Dendritic cell treated with granulocyte-macrophage colony-stimulating factor and Interleukin-4, amounts not matched to agents 40 ng/mL and 50 ng/mL, for 4 days (primary cell): ENCODE data around the gene LMOD3.

Experiments used
- H3K27ac Mint-ChIP-seq: one replicate; pipeline ENCODE4 v1.8.0; 2022; ENCODE audit warnings: mild to moderate bottlenecking, mixed read lengths
- H3K27me3 Mint-ChIP-seq: one replicate; pipeline ENCODE4 v1.8.0; 2022; ENCODE audit warnings: mild to moderate bottlenecking, mixed read lengths
- H3K36me3 Mint-ChIP-seq: one replicate; pipeline ENCODE4 v1.8.0; 2022; ENCODE audit warnings: low read depth, mixed read lengths
- H3K4me1 Mint-ChIP-seq: one replicate; pipeline ENCODE4 v1.8.0; 2022; ENCODE audit warnings: low read depth, mixed read lengths
- H3K4me3 Mint-ChIP-seq: one replicate; pipeline ENCODE4 v1.8.0; 2022; ENCODE audit warnings: mild to moderate bottlenecking, moderate library complexity, mixed read lengths
- H3K9me3 Mint-ChIP-seq: one replicate; pipeline ENCODE4 v1.8.0; 2022; ENCODE audit warnings: mixed read lengths
- intact Hi-C: fragments of 100-400 bp; cut with micrococcal nuclease; formaldehyde crosslinking; loops from one replicate; pipeline ENCODE4 v1.15.0; 2022

The LMOD3 gene

DNA sequence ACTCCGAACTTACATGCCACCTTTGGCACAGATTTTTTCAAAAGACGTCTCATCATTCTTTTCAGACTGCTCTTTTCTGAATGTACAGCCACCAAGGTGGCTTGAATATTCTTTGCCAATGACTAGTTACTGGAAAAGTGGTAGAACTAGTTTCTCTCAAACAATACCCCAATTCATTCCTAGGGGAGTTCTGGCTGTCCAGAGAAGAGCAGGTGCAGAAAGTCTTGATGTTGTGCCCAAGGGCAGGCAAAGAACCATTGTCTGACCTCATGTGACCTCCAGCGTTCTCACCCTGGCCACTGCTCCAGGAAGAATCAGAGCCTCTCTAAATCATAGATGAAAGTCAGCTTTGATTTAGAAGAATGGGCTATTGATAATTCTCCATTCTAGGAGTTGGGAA, 5.5 kb downstream of the LMOD3 start:
- Mint-ChIP-seq H3K9me3 (no peaks in the 10 kb centered on the region), H3K4me1 (no peaks in the 10 kb centered on the region), H3K4me3 (no peak overlapping the region), H3K27me3 (no peaks in the 10 kb centered on the region), H3K27ac (no peak overlapping the region), H3K36me3 (no peaks in the 10 kb centered on the region)
- intact Hi-C loops = no loop called here

DNA sequence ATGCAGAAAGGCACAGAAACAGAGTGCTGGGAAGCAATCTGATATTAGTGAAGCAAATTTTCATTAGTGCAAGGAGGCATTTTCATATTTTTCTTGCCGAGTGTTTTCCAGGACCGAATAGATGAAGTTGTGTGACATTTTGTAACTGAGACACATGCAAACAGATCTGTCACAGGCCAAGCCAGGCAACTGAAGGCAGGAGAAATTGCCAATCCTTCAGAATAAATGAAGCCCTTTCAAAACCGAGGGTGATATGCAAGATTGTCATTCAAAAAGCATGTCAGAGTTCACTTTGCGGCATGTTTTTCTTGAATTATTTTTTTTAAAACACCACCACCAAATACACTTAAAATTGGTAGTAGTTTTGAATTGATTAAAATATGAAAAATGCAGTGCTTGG, 6.2 kb downstream of the LMOD3 start:
- H3K27me3 Mint-ChIP-seq = no peaks in the 10 kb centered on the region

DNA sequence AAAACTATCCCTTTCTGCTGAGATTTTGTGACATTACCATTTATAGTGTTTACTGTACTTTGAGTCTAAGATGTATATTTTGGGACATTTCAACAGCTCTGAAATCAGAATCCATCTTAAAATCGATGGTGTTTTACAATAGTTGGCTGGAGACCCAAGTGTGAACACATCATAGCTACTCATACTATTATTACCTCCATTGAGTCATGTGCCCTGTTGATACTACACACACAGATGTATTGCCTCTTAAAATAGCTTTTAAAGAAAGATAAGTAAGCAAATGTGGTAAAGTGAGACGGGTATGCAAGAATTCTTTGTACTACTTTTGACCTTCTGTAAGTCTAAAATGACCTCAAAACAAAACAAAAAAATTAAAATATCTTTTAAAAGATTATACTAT, 6.7 kb downstream of the LMOD3 start:
- Mint-ChIP-seq H3K9me3 (no peaks in the 10 kb centered on the region), H3K27me3 (no peaks in the 10 kb centered on the region), H3K4me1 (no peaks in the 10 kb centered on the region), H3K27ac (no peak overlapping the region), H3K36me3 (no peaks in the 10 kb centered on the region), H3K4me3 (no peak overlapping the region)
- intact Hi-C loops = no loop called here

More for the DNA sequence above, 6.2 kb downstream of the LMOD3 start:
- Mint-ChIP-seq H3K36me3 (no peaks in the 10 kb centered on the region), H3K4me3 (no peak overlapping the region), H3K4me1 (no peaks in the 10 kb centered on the region), H3K9me3 (no peaks in the 10 kb centered on the region), H3K27ac (no peak overlapping the region)
- intact Hi-C loops = no loop called here

DNA sequence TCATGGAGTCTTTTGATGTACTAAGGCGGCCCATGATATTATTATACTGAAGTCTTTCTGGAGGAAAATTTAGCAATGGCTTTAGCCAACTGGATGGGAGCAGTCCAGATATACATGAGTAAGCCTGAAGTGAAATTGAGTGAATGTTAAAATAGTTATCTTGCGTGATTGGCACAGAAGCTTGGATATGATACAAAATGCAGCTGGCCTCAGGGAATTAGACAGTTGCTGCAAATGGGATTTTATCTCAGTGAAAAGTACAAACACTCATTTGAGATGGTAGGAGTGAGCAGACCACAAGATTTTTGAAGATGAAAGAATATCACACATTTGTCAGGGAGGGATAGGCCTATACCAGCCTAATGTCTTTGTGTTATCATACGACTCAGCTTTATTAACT, 8.9 kb downstream of the LMOD3 start:
- H3K27ac Mint-ChIP-seq = no peak overlapping the region
- intact Hi-C loops = no loop called here
- H3K9me3 Mint-ChIP-seq = no peaks in the 10 kb centered on the region
- no peak overlapping the region for H3K4me3 Mint-ChIP-seq
- H3K27me3 Mint-ChIP-seq = no peaks in the 10 kb centered on the region
- peaks cover 5% of the 10 kb centered on the region for H3K4me1 Mint-ChIP-seq
- H3K36me3 Mint-ChIP-seq = no peaks in the 10 kb centered on the region

DNA sequence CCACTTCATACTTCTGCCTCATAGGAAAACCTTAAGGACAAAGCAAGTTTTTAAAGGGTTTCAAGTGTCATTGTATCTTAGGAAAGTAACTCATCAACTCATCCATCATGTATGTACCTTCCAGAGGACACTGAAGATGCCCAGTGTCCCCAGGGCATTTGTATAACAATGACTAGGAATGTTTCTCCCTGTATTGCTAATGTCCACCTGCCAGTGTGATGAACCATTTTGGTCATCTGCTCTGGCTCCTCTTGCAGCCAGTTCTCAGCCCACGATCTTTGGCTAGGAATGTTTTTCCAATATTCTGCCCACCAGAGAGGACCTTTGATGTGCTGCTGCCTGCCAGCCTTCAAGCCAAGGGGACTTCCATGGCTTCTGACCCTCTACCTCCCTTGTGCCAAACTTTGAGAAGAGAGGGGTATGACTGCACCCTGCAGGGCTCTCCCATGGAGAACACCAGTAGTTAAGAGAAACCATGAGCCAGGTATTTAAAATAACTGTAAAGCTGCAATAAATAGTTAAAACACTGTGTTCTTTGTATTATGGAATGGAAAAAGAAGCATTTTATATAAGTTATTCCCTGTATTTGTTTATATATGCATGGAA, 11.4 kb downstream of the LMOD3 start:
- Mint-ChIP-seq H3K27ac (no peak overlapping the region), H3K9me3 (no peaks in the 10 kb centered on the region), H3K27me3 (no peaks in the 10 kb centered on the region), H3K36me3 (peaks cover 11% of the 10 kb centered on the region), H3K4me1 (peaks cover 14% of the 10 kb centered on the region), H3K4me3 (no peak overlapping the region)
- intact Hi-C loops = no loop called here

DNA sequence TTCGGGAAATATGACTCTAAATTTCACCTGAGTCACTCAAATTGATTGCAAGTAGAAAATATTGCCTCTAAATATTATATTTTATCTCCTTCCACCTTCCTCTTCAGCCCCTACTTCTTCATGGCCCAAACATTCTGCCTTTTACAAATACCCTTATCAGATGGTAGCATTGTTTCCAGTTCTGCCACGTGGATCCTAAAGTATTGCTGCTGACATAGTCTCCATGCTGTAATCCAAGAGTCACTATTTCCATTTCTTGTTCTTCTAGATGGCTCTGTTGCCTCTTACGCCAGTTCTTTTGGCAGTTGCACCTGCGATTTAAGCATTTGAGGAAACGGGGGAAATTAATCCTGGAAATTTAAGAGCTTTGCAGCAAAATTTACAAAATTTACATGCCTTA, 13.6 kb downstream of the LMOD3 start:
- Mint-ChIP-seq H3K4me3 (no peak overlapping the region), H3K36me3 (peaks cover 34% of the 10 kb centered on the region), H3K27me3 (no peaks in the 10 kb centered on the region), H3K4me1 (peaks cover 21% of the 10 kb centered on the region), H3K9me3 (no peaks in the 10 kb centered on the region), H3K27ac (peak overlapping the region; percentile 11)
- intact Hi-C loops = no loop called here

DNA sequence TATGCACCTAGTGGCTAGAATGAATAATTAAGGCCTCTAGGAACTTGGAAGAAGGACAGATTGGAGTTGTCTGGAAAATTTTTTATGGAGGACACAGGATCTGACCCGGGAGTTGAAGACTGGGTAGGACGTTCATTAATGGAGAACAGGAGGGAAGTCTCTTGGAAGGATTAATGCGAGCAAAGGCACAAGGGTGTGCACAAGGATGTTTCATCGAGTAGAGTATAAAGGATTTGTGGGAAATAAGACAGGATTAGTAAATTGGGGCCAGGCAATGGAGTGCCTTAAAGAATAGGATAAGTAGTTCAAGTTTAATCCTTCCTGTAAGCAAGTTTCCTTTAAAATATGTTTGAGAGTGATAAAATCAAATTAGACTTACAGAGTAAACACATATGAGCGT, 14.6 kb downstream of the LMOD3 start:
- Mint-ChIP-seq H3K27me3 (no peaks in the 10 kb centered on the region), H3K4me3 (no peak overlapping the region), H3K27ac (peak overlapping the region; percentile 11), H3K36me3 (peaks cover 43% of the 10 kb centered on the region), H3K9me3 (no peaks in the 10 kb centered on the region), H3K4me1 (peaks cover 26% of the 10 kb centered on the region)
- intact Hi-C loops = no loop called here

DNA sequence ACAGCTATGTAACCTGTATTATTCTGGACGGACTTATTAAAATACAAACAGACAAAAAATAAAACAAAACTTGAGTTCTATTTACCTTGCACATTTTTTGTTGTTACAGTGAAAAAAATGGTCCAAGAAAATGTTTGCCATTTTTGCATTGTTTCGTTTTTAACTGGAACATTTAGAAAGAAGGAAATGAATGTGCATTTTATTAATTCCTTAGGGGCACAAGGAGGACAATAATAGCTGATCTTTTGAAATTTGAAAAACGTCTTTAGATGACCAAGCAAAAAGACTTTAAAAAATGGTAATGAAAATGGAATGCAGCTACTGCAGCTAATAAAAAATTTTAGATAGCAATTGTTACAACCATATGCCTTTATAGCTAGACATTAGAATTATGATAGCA, 17.1 kb downstream of the LMOD3 start:
- H3K9me3 Mint-ChIP-seq = no peaks in the 10 kb centered on the region
- H3K36me3 Mint-ChIP-seq = peaks cover 64% of the 10 kb centered on the region
- intact Hi-C loops = no loop called here
- H3K27me3 Mint-ChIP-seq = no peaks in the 10 kb centered on the region
- peaks cover 34% of the 10 kb centered on the region for H3K4me1 Mint-ChIP-seq
- no peak overlapping the region for H3K27ac Mint-ChIP-seq
- no peak overlapping the region for H3K4me3 Mint-ChIP-seq

DNA sequence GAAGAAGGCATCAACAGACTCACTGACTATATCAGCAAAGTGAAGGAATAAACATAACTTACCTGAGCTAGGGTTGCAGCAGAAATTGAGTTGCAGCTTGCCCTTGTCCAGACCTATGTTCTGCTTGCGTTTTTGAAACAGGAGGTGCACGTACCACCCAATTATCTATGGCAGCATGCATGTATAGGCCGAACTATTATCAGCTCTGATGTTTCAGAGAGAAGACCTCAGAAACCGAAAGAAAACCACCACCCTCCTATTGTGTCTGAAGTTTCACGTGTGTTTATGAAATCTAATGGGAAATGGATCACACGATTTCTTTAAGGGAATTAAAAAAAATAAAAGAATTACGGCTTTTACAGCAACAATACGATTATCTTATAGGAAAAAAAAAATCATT, 17.8 kb downstream of the LMOD3 start:
- Mint-ChIP-seq H3K27me3 (no peaks in the 10 kb centered on the region), H3K4me1 (peaks cover 39% of the 10 kb centered on the region), H3K36me3 (peaks cover 72% of the 10 kb centered on the region), H3K9me3 (no peaks in the 10 kb centered on the region), H3K27ac (peak overlapping the region; percentile 62), H3K4me3 (no peak overlapping the region)
- intact Hi-C loops = no loop called here

DNA sequence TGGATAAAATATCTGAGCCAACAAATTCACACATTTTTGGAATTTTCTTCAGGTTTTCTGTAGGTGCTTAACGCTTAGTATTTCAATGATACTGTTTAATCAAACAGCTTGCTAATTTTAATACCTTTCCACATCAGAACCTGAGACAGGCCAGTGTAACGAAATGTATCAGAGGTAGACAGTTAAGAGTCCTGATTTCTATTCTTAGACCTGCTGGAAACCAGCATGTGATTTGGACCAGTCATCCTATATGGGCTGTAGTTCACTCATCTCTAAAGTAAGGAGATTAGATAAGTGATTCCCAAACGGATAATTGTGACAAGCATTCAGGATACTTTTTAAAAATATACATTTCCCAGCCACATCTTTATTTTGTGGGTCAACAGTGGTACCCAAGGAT, 19.3 kb downstream of the LMOD3 start:
- Mint-ChIP-seq H3K27me3 (no peaks in the 10 kb centered on the region), H3K36me3 (peaks cover 85% of the 10 kb centered on the region), H3K27ac (peak overlapping the region; percentile 62), H3K9me3 (no peaks in the 10 kb centered on the region), H3K4me3 (no peak overlapping the region), H3K4me1 (peaks cover 34% of the 10 kb centered on the region)
- intact Hi-C loops = no loop called here

DNA sequence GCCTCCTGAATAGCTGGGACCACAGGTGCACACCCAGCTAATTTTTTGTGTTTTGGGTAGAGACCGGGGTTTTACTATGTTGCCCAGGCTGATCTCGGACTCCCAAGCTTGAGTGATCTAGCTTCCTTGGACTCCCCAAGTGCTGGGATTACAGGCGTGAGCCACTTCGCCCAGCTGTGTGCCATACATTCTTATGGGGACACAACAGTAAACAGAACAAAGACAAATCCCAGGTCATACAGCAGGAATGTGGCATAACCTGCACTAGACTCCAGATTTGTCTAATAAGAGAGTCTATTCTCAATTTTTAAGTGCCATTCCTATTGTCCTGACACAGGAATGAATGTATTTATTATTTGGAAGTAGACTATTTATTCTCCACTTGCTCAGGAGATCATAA, 20.0 kb downstream of the LMOD3 start:
- H3K9me3 Mint-ChIP-seq = no peaks in the 10 kb centered on the region
- no peaks in the 10 kb centered on the region for H3K27me3 Mint-ChIP-seq
- peaks cover 34% of the 10 kb centered on the region for H3K4me1 Mint-ChIP-seq
- H3K27ac Mint-ChIP-seq = peak overlapping the region; percentile 62
- intact Hi-C loops = no loop called here
- H3K4me3 Mint-ChIP-seq = no peak overlapping the region
- H3K36me3 Mint-ChIP-seq = peaks cover 86% of the 10 kb centered on the region

DNA sequence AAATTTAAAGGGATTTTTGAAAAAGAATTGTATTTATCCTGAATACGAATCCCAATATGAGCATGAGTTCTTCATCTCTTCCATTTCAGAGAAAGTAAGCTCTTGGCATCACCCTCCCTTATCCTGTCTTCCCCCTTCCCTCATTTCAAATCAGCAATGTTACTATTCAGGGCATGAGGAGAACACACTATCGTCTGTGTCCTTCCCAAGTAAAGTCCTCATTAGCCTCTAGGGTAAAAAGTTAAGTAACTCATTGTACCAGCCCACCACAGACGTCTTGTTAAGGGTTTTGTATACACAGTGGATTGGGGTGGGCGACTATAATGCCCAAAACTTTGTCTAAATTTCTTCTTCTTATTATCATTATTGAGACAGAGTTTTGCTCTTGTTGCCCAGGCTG, 22.8 kb downstream of the LMOD3 start:
- no peaks in the 10 kb centered on the region for H3K9me3 Mint-ChIP-seq
- H3K27me3 Mint-ChIP-seq = no peaks in the 10 kb centered on the region
- H3K4me1 Mint-ChIP-seq = peaks cover 54% of the 10 kb centered on the region
- peaks cover 94% of the 10 kb centered on the region for H3K36me3 Mint-ChIP-seq
- no peak overlapping the region for H3K4me3 Mint-ChIP-seq
- no peak overlapping the region for H3K27ac Mint-ChIP-seq
- intact Hi-C loops = no loop called here

DNA sequence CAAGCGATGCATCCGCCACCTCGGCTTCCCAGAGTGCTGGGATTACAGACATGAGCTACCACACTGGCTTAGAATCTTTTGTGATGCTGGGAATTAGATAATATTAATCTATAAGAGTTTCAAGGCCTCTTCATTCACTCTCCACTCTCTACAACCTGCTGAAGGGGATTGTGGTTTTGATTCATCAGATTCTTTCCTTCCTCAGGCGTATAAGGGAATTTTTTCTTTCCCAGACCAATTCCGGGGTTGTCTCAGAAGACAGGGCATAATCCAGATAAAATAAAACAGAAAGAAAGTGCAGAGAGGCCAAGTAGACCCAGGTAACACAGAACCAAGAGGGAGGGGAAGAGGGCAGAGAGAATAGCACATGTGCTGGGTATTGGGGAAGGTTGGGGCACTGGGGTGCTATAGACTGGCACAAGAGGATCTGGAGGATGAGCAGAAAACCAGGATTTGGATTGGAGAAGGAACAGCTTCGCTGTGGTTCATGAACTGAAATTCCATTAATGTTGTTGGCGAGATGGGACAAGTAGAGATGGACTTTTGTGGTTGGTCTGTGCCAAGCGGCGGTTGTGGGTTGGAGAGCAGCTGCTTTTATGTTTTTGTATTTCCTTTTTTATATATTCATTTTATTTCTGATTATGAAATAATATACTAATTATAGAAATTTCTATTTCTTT, 24.8 kb downstream of the LMOD3 start:
- peak overlapping the region; percentile 42 for H3K4me3 Mint-ChIP-seq
- H3K27ac Mint-ChIP-seq = peak overlapping the region; percentile 38
- peaks cover 56% of the 10 kb centered on the region for H3K4me1 Mint-ChIP-seq
- intact Hi-C loops = no loop called here
- no peaks in the 10 kb centered on the region for H3K9me3 Mint-ChIP-seq
- H3K36me3 Mint-ChIP-seq = peaks cover 91% of the 10 kb centered on the region
- H3K27me3 Mint-ChIP-seq = no peaks in the 10 kb centered on the region

DNA sequence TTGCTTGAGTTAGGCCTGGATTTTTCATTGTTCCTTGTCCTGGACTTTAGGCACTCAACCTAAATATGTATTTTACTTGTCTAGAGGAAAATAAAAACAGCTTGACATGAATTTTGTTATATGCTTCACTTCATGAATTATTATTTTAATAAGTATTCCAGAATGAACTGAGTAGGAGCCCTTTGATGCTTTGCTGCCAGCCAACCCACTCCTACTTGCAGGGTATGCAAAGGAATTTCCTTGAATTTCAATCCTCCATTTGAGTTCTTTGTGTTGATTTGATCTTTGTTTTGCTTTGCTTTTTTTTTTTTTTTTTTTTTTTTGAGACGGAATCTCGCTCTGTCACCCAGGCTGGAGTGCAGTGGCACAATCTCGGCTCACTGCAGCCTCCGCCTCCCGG, 26.1 kb downstream of the LMOD3 start:
- peak overlapping the region; percentile 40 for H3K4me3 Mint-ChIP-seq
- H3K27me3 Mint-ChIP-seq = no peaks in the 10 kb centered on the region
- intact Hi-C loops = no loop called here
- peak overlapping the region; percentile 94 for H3K27ac Mint-ChIP-seq
- H3K9me3 Mint-ChIP-seq = no peaks in the 10 kb centered on the region
- H3K36me3 Mint-ChIP-seq = peaks cover 92% of the 10 kb centered on the region
- peaks cover 62% of the 10 kb centered on the region for H3K4me1 Mint-ChIP-seq

DNA sequence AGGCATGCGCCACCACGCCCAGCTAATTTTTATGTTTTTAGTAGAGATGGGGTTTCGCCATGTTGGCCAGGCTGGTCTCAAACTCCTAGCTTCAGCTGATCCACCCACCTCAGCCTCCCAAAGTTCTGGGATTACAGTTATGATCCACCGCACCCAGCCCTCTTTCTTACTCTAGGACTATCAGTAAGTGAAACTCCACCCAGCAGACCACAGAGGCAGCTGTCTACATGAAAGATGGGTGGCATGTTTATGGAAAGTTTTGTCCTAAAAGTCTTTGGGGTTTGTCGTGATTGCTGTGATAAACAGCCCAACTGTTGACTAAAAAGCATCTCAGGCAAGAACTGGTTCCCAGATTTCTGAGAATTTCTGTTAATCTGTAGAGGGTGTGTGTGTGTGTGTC, 26.8 kb downstream of the LMOD3 start:
- H3K27me3 Mint-ChIP-seq = no peaks in the 10 kb centered on the region
- H3K9me3 Mint-ChIP-seq = no peaks in the 10 kb centered on the region
- intact Hi-C loops = no loop called here
- peak overlapping the region; percentile 81 for H3K4me3 Mint-ChIP-seq
- peaks cover 68% of the 10 kb centered on the region for H3K4me1 Mint-ChIP-seq
- H3K27ac Mint-ChIP-seq = peak overlapping the region; percentile 94
- peaks cover 95% of the 10 kb centered on the region for H3K36me3 Mint-ChIP-seq
